GM19239 (cell line): ENCODE data around the gene NDUFB6.
"Not testable (repeated sequence)": the region's sequence is repeated elsewhere in the genome, so short reads cannot be mapped to it uniquely, and the experiment has no call there.

Experiments
- DNase-seq: peaks from one replicate; pipeline ENCODE4 v3.0.0; 2011; ENCODE audit warnings: low spot score; ENCODE audit not compliant: insufficient read length
- FAIRE-seq: peaks from 2 replicates; lab custom pipeline; 2011; peaks lifted over from hg19 to GRCh38; lab: Jason Lieb, UNC

NDUFB6 gene

GRCh38 chr9:32572900-32573523 is at the start of gene NDUFB6:
Gene NDUFB6, minus strand, starts transcription at chr9:32573159. Its CDS starts 99 bp downstream, at chr9:32573060.
- DNase-seq (peak; percentile 81), FAIRE-seq (peak; percentile 100)

GRCh38 chr9:32618261-32618660 is 45.3 kb upstream of the NDUFB6 start:
- no peak for FAIRE-seq
- no peak for DNase-seq

GRCh38 chr9:32606811-32607210 is 33.9 kb upstream of the NDUFB6 start:
- no peak for FAIRE-seq

GRCh38 chr9:32603914-32604852 is 31.2 kb upstream of the NDUFB6 start:
- FAIRE-seq = no peak
- DNase-seq = no peak

More at GRCh38 chr9:32606811-32607210, 33.9 kb upstream of the NDUFB6 start:
- no peak for DNase-seq

GRCh38 chr9:32599021-32599420 is 26.1 kb upstream of the NDUFB6 start:
- not testable (repeated sequence) for FAIRE-seq, DNase-seq

GRCh38 chr9:32596936-32597335 is 24.0 kb upstream of the NDUFB6 start:
- FAIRE-seq = no peak
- no peak for DNase-seq

GRCh38 chr9:32596096-32596865 is 23.3 kb upstream of the NDUFB6 start:
- DNase-seq (no peak), FAIRE-seq (no peak)

- FAIRE-seq (no peak), DNase-seq (no peak)
These were observed 17.9 kb upstream of the NDUFB6 start for GRCh38 chr9:32590898-32591297.

GRCh38 chr9:32590476-32590875 is 17.5 kb upstream of the NDUFB6 start:
- DNase-seq (no peak), FAIRE-seq (no peak)

GRCh38 chr9:32589083-32589723 is 16.2 kb upstream of the NDUFB6 start:
- DNase-seq = no peak
- FAIRE-seq = peak; percentile 78

GRCh38 chr9:32587901-32588300 is 14.9 kb upstream of the NDUFB6 start:
- DNase-seq (no peak), FAIRE-seq (no peak)

GRCh38 chr9:32584784-32585183 is 11.8 kb upstream of the NDUFB6 start:
- DNase-seq (no peak), FAIRE-seq (no peak)

- DNase-seq (no peak), FAIRE-seq (peak; percentile 80)
These were observed 8.7 kb upstream of the NDUFB6 start for GRCh38 chr9:32581512-32582143.

GRCh38 chr9:32580631-32581300 is 7.8 kb upstream of the NDUFB6 start:
- DNase-seq = no peak
- no peak for FAIRE-seq

GRCh38 chr9:32579706-32580331 is 6.9 kb upstream of the NDUFB6 start:
- FAIRE-seq = peak; percentile 93
- no peak for DNase-seq

GRCh38 chr9:32578976-32579375 is 6.0 kb upstream of the NDUFB6 start:
- FAIRE-seq (no peak), DNase-seq (no peak)

- no peak for FAIRE-seq
- no peak for DNase-seq
These were observed 4.4 kb upstream of the NDUFB6 start for GRCh38 chr9:32577316-32577715.

GRCh38 chr9:32574858-32575257 is 1.9 kb upstream of the NDUFB6 start:
- FAIRE-seq = no peak

GRCh38 chr9:32573821-32574220 is 862 bp upstream of the NDUFB6 start:
- no peak for FAIRE-seq

More at GRCh38 chr9:32574858-32575257, 1.9 kb upstream of the NDUFB6 start:
- no peak for DNase-seq

More at GRCh38 chr9:32573821-32574220, 862 bp upstream of the NDUFB6 start:
- no peak for DNase-seq
